Astrocyte (in vitro differentiated cells and primary cell): ENCODE measurements around the gene TNN. TPM values are rescaled to one million over a fixed set of nuclear protein-coding genes. Genes with fewer than 3 reads are reported as not detected.

Experiments
- DNase-seq: peaks from one replicate; pipeline ENCODE4 v3.0.0-alpha.2; 2010; ENCODE audit warnings: low read depth
- FAIRE-seq: peaks from 2 replicates; lab custom pipeline; 2011; peaks lifted over from hg19 to GRCh38; lab: Jason Lieb, UNC
- H2AFZ ChIP-seq: 2 replicates; pipeline ENCODE4 v1.6.0; 2012; ENCODE audit warnings: low read depth, low read length, inconsistent platforms
- H3K27ac ChIP-seq: 2 replicates; pipeline ENCODE4 v1.5.1; 2011; ENCODE audit warnings: low read depth, low read length, inconsistent platforms
- H3K27me3 ChIP-seq: 2 replicates; pipeline ENCODE4 v1.6.0; 2011; ENCODE audit warnings: low read length, inconsistent platforms; ENCODE audit not compliant: insufficient read depth
- H3K36me3 ChIP-seq: 2 replicates; pipeline ENCODE4 v1.5.1; 2011; ENCODE audit warnings: low read length, inconsistent platforms; ENCODE audit not compliant: insufficient read depth
- H3K4me1 ChIP-seq: 2 replicates; pipeline ENCODE4 v1.5.1; 2011; ENCODE audit warnings: low read length, inconsistent platforms; ENCODE audit not compliant: insufficient read depth
- H3K4me2 ChIP-seq: 2 replicates; pipeline ENCODE4 v1.6.0; 2012; ENCODE audit warnings: low read length, inconsistent platforms
- H3K4me3 ChIP-seq: 2 replicates; pipeline ENCODE4 v1.5.1; 2011; ENCODE audit warnings: low read depth, mild to moderate bottlenecking, low read length, inconsistent platforms; ENCODE audit not compliant: insufficient read depth
- H3K79me2 ChIP-seq: 2 replicates; pipeline ENCODE4 v1.6.0; 2012; ENCODE audit warnings: mild to moderate bottlenecking, low read length, inconsistent platforms; ENCODE audit not compliant: insufficient read depth
- H3K9ac ChIP-seq: 2 replicates; pipeline ENCODE4 v1.6.0; 2012; ENCODE audit warnings: mild to moderate bottlenecking, low read length, inconsistent platforms
- H3K9me3 ChIP-seq: 2 replicates; pipeline ENCODE4 v1.5.1; 2012; ENCODE audit warnings: low read depth, mild to moderate bottlenecking, low read length, inconsistent platforms; ENCODE audit not compliant: insufficient read depth
- H4K20me1 ChIP-seq: 2 replicates; pipeline ENCODE4 v1.6.0; 2012; ENCODE audit warnings: low read length, inconsistent platforms; ENCODE audit not compliant: insufficient read depth
- H3K27ac Mint-ChIP-seq: one replicate; pipeline ENCODE4 v1.8.0; 2021; ENCODE audit warnings: mild to moderate bottlenecking, mixed read lengths; ENCODE audit not compliant: unreplicated experiment
- H3K27me3 Mint-ChIP-seq: one replicate; pipeline ENCODE4 v1.8.0; 2021; ENCODE audit warnings: low read depth, mixed read lengths; ENCODE audit not compliant: unreplicated experiment
- H3K36me3 Mint-ChIP-seq: one replicate; pipeline ENCODE4 v1.8.0; 2021; ENCODE audit warnings: low read depth, mixed read lengths; ENCODE audit not compliant: unreplicated experiment
- H3K4me1 Mint-ChIP-seq: one replicate; pipeline ENCODE4 v1.8.0; 2021; ENCODE audit warnings: low read depth, mixed read lengths; ENCODE audit not compliant: unreplicated experiment
- H3K4me3 Mint-ChIP-seq: one replicate; pipeline ENCODE4 v1.8.0; 2021; ENCODE audit warnings: mild to moderate bottlenecking, moderate library complexity, mixed read lengths; ENCODE audit not compliant: unreplicated experiment
- H3K9me3 Mint-ChIP-seq: one replicate; pipeline ENCODE4 v1.8.0; 2021; ENCODE audit warnings: mild to moderate bottlenecking, mixed read lengths; ENCODE audit not compliant: unreplicated experiment
- EZH2 ChIP-seq: IDR thresholded peaks from 2 replicates; pipeline ENCODE4 v1.6.1; 2012; ENCODE audit warnings: mild to moderate bottlenecking, low read length, inconsistent platforms; ENCODE audit not compliant: insufficient read depth
- total RNA-seq: library from RNA; stranded (reverse); gene quantifications from 2 replicates; pipeline ENCODE4 v1.2.1, GENCODE V29; 2021
- TF ChIP-seq, protein P1 (sequence below): IDR thresholded peaks from 2 replicates; pipeline ENCODE4 v1.5.1; 2011; ENCODE audit warnings: low read depth, mild to moderate bottlenecking, inconsistent platforms, low read length, moderate library complexity; ENCODE audit not compliant: insufficient read depth

TNN gene
- total RNA-seq, 1 donor from 2014 or later: 0.16 TPM

DNA sequence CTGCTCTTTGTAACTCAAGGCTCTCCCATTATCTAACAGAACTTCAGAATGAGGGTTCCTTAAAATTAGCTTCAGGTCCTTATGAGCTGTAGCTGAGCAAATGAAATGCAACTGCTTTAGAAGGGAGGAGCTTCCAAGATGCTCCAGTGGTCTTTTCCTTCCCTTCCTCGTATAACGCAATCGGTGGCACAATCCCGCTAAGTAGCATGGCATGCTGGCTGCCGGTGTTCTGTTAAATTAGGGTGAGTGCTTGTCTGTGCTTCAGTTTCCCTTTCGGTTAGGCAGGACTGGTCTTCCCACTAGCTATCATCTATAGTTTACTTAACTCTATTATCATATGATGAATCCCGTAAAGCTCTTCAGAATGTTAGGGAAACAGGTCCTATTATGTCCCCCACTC, 124.0 kb downstream of the TNN start:
- TF ChIP-seq, protein P1, sequence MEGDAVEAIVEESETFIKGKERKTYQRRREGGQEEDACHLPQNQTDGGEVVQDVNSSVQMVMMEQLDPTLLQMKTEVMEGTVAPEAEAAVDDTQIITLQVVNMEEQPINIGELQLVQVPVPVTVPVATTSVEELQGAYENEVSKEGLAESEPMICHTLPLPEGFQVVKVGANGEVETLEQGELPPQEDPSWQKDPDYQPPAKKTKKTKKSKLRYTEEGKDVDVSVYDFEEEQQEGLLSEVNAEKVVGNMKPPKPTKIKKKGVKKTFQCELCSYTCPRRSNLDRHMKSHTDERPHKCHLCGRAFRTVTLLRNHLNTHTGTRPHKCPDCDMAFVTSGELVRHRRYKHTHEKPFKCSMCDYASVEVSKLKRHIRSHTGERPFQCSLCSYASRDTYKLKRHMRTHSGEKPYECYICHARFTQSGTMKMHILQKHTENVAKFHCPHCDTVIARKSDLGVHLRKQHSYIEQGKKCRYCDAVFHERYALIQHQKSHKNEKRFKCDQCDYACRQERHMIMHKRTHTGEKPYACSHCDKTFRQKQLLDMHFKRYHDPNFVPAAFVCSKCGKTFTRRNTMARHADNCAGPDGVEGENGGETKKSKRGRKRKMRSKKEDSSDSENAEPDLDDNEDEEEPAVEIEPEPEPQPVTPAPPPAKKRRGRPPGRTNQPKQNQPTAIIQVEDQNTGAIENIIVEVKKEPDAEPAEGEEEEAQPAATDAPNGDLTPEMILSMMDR: no peak
- TF ChIP-seq EZH2: no peak
- no peaks in the 10 kb centered on the region for H3K9me3 Mint-ChIP-seq
- Histone ChIP-seq H3K4me2 (peak overlapping the region; percentile 87), H2AFZ (no peak overlapping the region), H3K27ac (no peak overlapping the region), H3K79me2 (no peaks in the 10 kb centered on the region), H3K9ac (peak overlapping the region; percentile 39), H4K20me1 (no peaks in the 10 kb centered on the region), H3K36me3 (no peaks in the 10 kb centered on the region), H3K27me3 (peaks cover 8% of the 10 kb centered on the region), H3K4me3 (peak overlapping the region; percentile 58), H3K9me3 (no peaks in the 10 kb centered on the region), H3K4me1 (peaks cover 4% of the 10 kb centered on the region)
- peak overlapping the region; percentile 90 for H3K4me3 Mint-ChIP-seq
- no peak overlapping the region for H3K27ac Mint-ChIP-seq
- peaks cover 11% of the 10 kb centered on the region for H3K27me3 Mint-ChIP-seq
- no peak for DNase-seq
- H3K36me3 Mint-ChIP-seq: peaks cover 4% of the 10 kb centered on the region
- FAIRE-seq: no peak
- peaks cover 5% of the 10 kb centered on the region for H3K4me1 Mint-ChIP-seq

DNA sequence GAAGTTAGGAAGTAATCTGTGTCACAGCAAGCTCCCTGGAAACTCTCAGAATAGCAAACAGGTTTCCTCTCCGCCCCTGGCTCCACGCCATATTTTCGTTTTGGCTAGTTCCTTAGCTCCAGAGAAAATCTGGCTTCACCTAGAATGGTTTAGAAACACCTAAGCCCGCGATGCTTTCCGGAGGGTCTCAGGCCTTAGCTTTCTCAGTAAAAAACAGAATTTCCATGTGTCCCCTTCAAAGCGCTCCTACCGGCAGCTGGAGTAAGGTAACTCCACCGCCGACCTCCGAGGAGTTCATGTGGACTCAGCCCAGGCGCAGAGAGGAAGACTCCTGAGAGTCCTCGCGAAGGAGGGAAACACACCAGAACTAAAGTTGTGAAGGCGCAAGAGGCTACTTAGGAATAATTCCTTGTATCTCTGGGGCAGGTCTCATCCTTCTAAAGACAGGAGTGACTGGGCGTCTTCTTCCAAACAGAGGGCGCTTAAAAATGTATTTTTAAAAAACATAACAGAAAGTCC, 124.5 kb downstream of the TNN start:
- Histone ChIP-seq H4K20me1 (no peaks in the 10 kb centered on the region), H3K36me3 (no peaks in the 10 kb centered on the region), H3K4me2 (peak overlapping the region; percentile 87), H3K27ac (no peak overlapping the region), H3K4me1 (peaks cover 4% of the 10 kb centered on the region), H3K9me3 (no peaks in the 10 kb centered on the region), H3K4me3 (peak overlapping the region; percentile 58), H2AFZ (peak overlapping the region; percentile 72), H3K27me3 (peaks cover 6% of the 10 kb centered on the region), H3K9ac (peak overlapping the region; percentile 39), H3K79me2 (no peaks in the 10 kb centered on the region)
- TF ChIP-seq, protein P1: no peak
- no peak for TF ChIP-seq EZH2
- H3K9me3 Mint-ChIP-seq: no peaks in the 10 kb centered on the region
- DNase-seq (no peak), FAIRE-seq (no peak)
- H3K27ac Mint-ChIP-seq: peak overlapping the region; percentile 6
- H3K36me3 Mint-ChIP-seq: peaks cover 1% of the 10 kb centered on the region
- peaks cover 5% of the 10 kb centered on the region for H3K4me1 Mint-ChIP-seq
- peaks cover 9% of the 10 kb centered on the region for H3K27me3 Mint-ChIP-seq
- H3K4me3 Mint-ChIP-seq: peak overlapping the region; percentile 90
